ENCODE measurements around the gene DSE. TPM values are rescaled to one million over a fixed set of nuclear protein-coding genes. Genes with fewer than 3 reads are reported as not detected.

The DSE gene
- total RNA-seq, 1 experiment from 2014 or later = 86.5 TPM

DNA sequence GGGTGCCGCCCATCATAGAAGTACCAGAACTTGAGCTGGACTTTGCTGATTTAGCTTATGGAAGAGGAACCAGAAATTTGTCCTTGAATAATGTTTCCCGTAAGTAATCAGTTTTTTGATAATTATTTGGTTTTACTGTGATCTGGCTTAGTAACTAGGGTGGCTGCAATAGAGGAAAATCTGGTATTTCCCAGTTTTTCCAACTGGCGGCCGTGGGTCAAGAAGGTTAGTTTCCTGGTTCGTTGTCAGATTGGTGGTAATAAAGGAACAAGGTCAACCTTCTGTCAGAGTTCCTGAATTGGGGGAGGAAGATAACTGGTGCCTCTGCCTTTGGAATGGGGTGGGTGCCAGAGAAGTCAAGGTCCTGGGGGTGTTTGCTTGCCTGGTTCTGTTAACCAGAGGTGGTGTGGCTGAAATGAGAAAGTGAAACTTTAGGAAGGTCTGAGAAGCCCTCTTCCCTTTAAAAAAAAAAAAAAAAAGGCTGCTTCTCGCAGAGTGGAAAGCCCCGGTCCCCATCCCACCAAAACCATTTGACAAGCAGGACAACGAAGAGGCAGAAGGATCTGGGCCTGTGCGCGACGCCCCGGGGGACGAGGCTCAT lies 90.7 kb downstream of the DSE start, which contains the start of gene CALHM6:
TSS of gene CALHM6 (plus strand) at position 45 of the 601 bp plus-strand sequence. CDS start at position 600, 555 bp downstream.
- no TSS peak for BruUV-seq (replicated peaks)
- Mint-ChIP-seq H3K4me3 (ENCODE audit: unreplicated experiment) (no peak within 1 kb of the TSS), H3K27ac (ENCODE audit: low read depth, unreplicated experiment) (no peak within 1 kb of the TSS), H3K4me1 (ENCODE audit: insufficient read depth, unreplicated experiment) (no peaks in the 10 kb centered on the region), H3K27me3 (ENCODE audit: insufficient read depth, unreplicated experiment) (no peaks in the 10 kb centered on the region), H3K36me3 (ENCODE audit: insufficient read depth, unreplicated experiment) (no peaks in the 10 kb centered on the region), H3K9me3 (ENCODE audit: unreplicated experiment) (no peaks in the 10 kb centered on the region)
- no peak for TF ChIP-seq CTCF (IDR thresholded peaks at IDR 0.05; ENCODE audit: unreplicated experiment)
- intact Hi-C loops (cut with micrococcal nuclease) = no loop called here
- ChIA-PET CTCF (no interaction called here), POLR2A (no interaction called here)
- no peak for DNase-seq (ENCODE audit: unreplicated experiment)

- CTCF ChIA-PET = no interaction called here
- no peak overlapping the region for H3K4me3 Mint-ChIP-seq (ENCODE audit: unreplicated experiment)
- no peaks in the 10 kb centered on the region for H3K36me3 Mint-ChIP-seq (ENCODE audit: insufficient read depth, unreplicated experiment)
- TF ChIP-seq CTCF (IDR thresholded peaks at IDR 0.05; ENCODE audit: unreplicated experiment) = no peak
- intact Hi-C loops (cut with micrococcal nuclease) = no loop called here
- H3K27me3 Mint-ChIP-seq (ENCODE audit: insufficient read depth, unreplicated experiment) = no peaks in the 10 kb centered on the region
- no peak overlapping the region for H3K27ac Mint-ChIP-seq (ENCODE audit: low read depth, unreplicated experiment)
- POLR2A ChIA-PET = no interaction called here
- no TSS peak for BruUV-seq (replicated peaks)
- H3K9me3 Mint-ChIP-seq (ENCODE audit: unreplicated experiment) = no peaks in the 10 kb centered on the region
- H3K4me1 Mint-ChIP-seq (ENCODE audit: insufficient read depth, unreplicated experiment) = no peaks in the 10 kb centered on the region
- DNase-seq (ENCODE audit: unreplicated experiment) = no peak
Measured at GRCh38 chr6:116461932-116462885, 91.5 kb downstream of the DSE start.

DNA sequence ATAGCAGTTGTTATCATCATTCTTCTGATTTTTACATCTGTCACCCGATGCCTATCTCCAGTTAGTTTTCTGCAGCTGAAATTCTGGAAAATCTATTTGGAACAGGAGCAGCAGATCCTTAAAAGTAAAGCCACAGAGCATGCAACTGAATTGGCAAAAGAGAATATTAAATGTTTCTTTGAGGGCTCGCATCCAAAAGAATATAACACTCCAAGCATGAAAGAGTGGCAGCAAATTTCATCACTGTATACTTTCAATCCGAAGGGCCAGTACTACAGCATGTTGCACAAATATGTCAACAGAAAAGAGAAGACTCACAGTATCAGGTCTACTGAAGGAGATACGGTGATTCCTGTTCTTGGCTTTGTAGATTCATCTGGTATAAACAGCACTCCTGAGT lies 92.6 kb downstream of the DSE start:
- CTCF ChIA-PET = no interaction called here
- Mint-ChIP-seq H3K4me1 (ENCODE audit: insufficient read depth, unreplicated experiment) (no peaks in the 10 kb centered on the region), H3K4me3 (ENCODE audit: unreplicated experiment) (no peak overlapping the region), H3K9me3 (ENCODE audit: unreplicated experiment) (no peaks in the 10 kb centered on the region), H3K36me3 (ENCODE audit: insufficient read depth, unreplicated experiment) (no peaks in the 10 kb centered on the region), H3K27ac (ENCODE audit: low read depth, unreplicated experiment) (no peak overlapping the region), H3K27me3 (ENCODE audit: insufficient read depth, unreplicated experiment) (no peaks in the 10 kb centered on the region)
- DNase-seq (ENCODE audit: unreplicated experiment) = no peak
- intact Hi-C loops (cut with micrococcal nuclease) = no loop called here
- no peak for TF ChIP-seq CTCF (IDR thresholded peaks at IDR 0.05; ENCODE audit: unreplicated experiment)
- POLR2A ChIA-PET = no interaction called here
- BruUV-seq (replicated peaks) = no TSS peak

GRCh38 chr6:116465246-116465645 lies 94.5 kb downstream of the DSE start:
- no peak for DNase-seq (ENCODE audit: unreplicated experiment)
- POLR2A ChIA-PET = interaction anchor here (0.6 kb wide), 1 partner anchor 171 kb away, joined by 4 read pairs; no protein-coding TSS in a partner anchor
- H3K27ac Mint-ChIP-seq (ENCODE audit: low read depth, unreplicated experiment) = no peak overlapping the region
- CTCF ChIA-PET = no interaction called here
- H3K36me3 Mint-ChIP-seq (ENCODE audit: insufficient read depth, unreplicated experiment) = no peaks in the 10 kb centered on the region
- H3K9me3 Mint-ChIP-seq (ENCODE audit: unreplicated experiment) = no peaks in the 10 kb centered on the region
- no peak for TF ChIP-seq CTCF (IDR thresholded peaks at IDR 0.05; ENCODE audit: unreplicated experiment)
- intact Hi-C loops (cut with micrococcal nuclease) = no loop called here
- no peaks in the 10 kb centered on the region for H3K4me1 Mint-ChIP-seq (ENCODE audit: insufficient read depth, unreplicated experiment)
- BruUV-seq (replicated peaks) = no TSS peak
- no peak overlapping the region for H3K4me3 Mint-ChIP-seq (ENCODE audit: unreplicated experiment)
- H3K27me3 Mint-ChIP-seq (ENCODE audit: insufficient read depth, unreplicated experiment) = no peaks in the 10 kb centered on the region

Measured in MCF 10A (cell line).